GM11168 (cell line): ENCODE results near the gene ONECUT2.

Experiments used
- in situ Hi-C: fragments of 300-500 bp; cut with MboI; formaldehyde crosslinking; loops from one replicate; pipeline ENCODE4 v1.12.0; 2022; ENCODE audit warnings: low sequenced_read_pairs; ENCODE audit not compliant: unreplicated experiment

ONECUT2 gene

DNA sequence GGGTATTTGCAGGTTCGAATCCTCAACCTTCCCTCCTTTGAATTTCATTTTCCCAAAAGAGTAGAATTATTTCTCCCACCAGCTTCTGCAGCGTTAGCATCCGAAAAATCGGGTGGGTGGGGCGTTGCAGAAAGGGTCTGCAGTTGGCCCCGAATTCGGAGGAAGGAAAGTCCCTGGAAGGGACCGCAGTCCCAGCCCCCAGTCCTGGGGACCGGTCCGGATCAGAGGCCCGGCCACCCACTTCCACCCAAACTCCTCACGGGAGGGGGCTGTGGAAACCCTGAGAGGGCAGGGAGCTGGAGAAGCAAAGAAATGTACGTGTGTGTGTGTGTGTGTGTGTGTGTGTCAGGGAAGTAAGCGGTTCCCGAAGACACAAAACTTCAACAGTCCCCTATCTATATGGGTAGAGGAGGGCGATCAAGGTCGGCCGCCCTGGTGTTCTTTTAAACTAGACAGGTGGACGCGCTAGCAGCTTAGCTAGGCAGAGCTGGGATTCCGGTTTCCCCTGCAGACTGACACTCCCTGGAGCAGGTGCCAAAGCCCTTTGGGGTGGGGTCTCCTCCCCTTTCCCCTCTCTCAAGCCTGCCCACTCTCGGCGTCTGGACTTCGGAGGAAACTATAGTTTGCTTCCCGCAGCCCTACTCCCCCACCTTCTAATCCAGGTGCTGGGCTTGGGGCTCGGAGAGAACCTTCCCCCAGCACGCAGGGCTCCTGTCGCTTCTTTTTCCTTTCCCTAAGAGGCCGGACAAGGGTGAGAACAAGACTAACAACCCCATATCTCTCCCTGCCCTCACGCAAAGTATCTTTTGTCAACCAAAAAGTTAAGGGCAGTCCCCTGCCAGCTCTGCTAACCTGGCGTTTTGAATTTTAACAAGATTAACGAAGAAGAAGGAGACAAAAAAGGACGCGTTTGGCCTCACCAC is 4.8 kb upstream of the ONECUT2 start:
- in situ Hi-C loops, result loop anchor here (25.0 kb wide), 1 partner anchor 568 kb away; no protein-coding TSS in a partner anchor

GRCh38 chr18:57431002-57431382 is 4.2 kb upstream of the ONECUT2 start:
- in situ Hi-C loops, result loop anchor here (25.0 kb wide), 1 partner anchor 569 kb away; no protein-coding TSS in a partner anchor

DNA sequence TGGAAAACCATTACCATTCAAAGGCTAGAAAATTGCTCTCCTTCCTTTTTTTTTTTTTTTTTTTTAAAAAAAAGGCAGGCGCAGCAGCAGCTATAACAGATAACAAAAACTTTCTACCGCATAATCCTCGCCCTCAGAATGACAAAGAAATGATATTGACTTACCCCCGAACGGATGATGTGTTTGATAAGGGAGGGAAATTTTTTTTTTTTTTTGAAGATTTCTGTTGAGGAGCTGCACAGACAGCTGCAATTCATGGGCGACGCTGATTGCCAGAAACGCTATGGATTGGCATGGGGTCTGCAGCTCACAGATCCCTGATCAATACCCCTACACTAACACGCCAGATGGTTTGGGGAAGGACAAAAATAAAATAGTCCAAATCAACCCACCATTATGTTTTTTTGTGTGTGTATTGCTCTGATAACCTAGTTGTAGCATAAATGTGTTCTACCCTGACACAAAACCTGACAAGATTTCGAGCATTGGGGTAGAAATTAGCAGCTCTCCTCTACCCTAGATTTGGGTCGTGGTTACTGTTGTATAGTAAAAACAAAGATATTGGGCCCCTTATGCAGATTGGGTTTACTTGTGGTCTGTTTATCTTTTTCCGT is 3.6 kb upstream of the ONECUT2 start:
- in situ Hi-C loops, result loop anchor here (25.0 kb wide), 1 partner anchor 569 kb away; no protein-coding TSS in a partner anchor

DNA sequence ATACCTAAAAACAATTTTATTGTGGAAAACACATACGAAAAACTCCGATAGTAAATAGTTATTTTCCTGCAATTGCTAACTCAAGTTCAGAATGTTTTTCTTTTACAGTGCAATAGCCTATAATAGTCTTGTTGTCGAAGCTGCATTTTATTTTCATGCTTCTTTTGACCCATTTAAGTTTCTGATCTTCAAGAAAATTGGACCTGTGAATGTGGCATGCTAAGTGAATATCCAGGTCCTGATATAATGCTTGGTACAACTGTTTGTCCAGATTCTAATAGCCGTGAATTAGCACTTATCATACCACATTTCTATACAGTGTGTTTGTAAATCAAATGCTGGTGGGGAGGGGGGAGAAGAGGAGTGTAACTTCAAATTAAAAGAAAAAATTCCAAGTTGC is 3.0 kb upstream of the ONECUT2 start:
- in situ Hi-C loops, result loop anchor here (25.0 kb wide), 1 partner anchor 570 kb away; no protein-coding TSS in a partner anchor

DNA sequence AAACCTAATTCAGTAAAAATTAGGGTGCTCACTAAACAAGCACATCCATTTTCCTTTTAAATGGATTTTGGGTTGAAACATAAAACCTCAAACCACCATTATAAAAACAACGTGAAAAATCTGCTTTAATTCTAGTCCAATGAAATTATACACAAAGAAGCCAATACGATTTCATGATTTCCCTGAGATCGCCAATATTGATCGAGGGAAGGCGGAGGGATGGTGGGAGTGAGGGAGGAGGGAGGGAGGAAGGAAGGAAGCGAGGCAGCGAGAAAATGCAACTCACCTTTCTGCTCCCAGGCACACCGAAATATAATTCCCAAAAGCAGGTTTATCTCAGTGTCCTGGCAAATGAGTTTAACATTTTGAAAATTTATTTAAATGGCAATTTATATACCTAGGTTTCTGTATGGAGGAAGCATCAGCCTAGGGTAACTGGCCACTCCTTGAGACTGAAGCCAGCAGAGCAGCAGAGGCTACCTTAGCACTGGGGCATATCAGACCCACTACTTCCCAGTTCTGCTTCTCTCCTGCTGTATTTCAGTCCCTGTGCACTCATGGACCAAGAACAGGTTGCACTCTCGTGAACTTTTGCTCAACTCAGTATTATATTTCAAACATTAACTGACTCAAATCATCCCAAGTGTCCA is 2.3 kb upstream of the ONECUT2 start:
- in situ Hi-C loops, result loop anchor here (25.0 kb wide), 1 partner anchor 571 kb away; no protein-coding TSS in a partner anchor

DNA sequence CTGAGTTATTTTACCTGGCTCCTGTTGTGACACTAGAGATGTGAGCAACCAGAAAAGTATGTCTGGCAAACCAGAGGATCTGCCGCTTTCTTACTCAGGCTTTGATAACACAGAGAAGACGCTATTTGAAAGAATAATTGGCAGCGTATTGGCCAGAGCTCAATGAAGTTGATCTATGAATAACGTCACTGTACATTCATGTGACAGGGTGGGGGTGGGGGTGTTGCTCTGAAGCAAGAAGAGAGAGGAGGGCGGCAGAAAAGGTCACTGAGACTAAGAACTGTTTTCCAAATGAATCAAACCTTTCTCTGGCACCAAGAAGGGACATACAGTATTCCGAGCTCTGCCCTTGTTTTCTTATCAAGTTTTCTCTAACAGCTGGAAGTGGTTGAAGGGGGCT is 1.7 kb upstream of the ONECUT2 start:
- in situ Hi-C loops, result loop anchor here (25.0 kb wide), 1 partner anchor 571 kb away; no protein-coding TSS in a partner anchor

GRCh38 chr18:57433934-57434535 is 1.1 kb upstream of the ONECUT2 start:
- in situ Hi-C loops, result loop anchor here (25.0 kb wide), 1 partner anchor 572 kb away; no protein-coding TSS in a partner anchor

DNA sequence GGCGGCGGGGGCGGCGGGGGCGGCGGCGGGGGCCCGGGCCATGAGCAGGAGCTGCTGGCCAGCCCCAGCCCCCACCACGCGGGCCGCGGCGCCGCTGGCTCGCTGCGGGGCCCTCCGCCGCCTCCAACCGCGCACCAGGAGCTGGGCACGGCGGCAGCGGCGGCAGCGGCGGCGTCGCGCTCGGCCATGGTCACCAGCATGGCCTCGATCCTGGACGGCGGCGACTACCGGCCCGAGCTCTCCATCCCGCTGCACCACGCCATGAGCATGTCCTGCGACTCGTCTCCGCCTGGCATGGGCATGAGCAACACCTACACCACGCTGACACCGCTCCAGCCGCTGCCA is 644 bp downstream of the ONECUT2 start:
- in situ Hi-C loops, result loop anchor here (25.0 kb wide), 1 partner anchor 574 kb away; no protein-coding TSS in a partner anchor

DNA sequence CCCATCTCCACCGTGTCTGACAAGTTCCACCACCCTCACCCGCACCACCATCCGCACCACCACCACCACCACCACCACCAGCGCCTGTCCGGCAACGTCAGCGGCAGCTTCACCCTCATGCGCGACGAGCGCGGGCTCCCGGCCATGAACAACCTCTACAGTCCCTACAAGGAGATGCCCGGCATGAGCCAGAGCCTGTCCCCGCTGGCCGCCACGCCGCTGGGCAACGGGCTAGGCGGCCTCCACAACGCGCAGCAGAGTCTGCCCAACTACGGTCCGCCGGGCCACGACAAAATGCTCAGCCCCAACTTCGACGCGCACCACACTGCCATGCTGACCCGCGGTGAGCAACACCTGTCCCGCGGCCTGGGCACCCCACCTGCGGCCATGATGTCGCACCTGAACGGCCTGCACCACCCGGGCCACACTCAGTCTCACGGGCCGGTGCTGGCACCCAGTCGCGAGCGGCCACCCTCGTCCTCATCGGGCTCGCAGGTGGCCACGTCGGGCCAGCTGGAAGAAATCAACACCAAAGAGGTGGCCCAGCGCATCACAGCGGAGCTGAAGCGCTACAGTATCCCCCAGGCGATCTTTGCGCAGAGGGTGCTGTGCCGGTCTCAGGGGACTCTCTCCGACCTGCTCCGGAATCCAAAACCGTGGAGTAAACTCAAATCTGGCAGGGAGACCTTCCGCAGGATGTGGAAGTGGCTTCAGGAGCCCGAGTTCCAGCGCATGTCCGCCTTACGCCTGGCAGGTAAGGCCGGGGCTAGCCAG is 1.2 kb downstream of the ONECUT2 start:
- in situ Hi-C loops, result loop anchor here (25.0 kb wide), 1 partner anchor 574 kb away; no protein-coding TSS in a partner anchor

DNA sequence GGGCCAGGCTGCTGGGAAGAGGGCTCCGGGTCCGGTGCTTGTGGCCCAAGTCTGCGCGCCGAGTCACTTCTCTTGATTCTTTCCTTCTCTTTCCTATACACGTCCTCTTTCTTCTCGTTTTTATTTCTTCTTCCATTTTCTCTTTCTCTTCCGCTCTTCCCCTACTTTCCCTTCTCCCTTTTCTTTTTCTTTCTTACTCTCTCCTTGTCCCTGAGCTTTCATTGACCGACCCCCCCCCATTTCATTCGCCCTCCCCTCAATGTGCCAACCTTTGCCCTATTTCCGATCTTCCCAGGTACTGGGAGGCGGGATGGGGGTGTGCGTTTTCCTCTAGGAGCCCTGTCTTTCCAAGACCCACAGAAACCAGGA is 1.8 kb downstream of the ONECUT2 start:
- in situ Hi-C loops, result loop anchor here (25.0 kb wide), 1 partner anchor 575 kb away; no protein-coding TSS in a partner anchor

DNA sequence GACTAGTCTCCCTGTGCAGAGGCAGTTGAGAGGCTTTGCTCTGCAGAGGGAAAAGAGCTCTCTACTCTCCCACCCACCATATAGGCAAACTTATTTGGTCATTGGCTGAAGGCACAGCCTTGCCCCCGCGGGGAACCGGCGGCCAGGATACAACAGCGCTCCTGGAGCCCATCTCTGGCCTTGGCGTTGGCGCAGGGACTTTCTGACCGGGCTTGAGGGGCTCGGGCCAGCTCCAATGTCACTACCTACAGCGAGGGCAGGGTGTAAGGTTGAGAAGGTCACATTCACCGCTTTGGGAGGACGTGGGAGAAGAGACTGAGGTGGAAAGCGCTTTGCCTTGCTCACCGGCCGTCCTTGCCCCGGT is 2.2 kb downstream of the ONECUT2 start:
- in situ Hi-C loops, result loop anchor here (25.0 kb wide), 1 partner anchor 575 kb away; no protein-coding TSS in a partner anchor

DNA sequence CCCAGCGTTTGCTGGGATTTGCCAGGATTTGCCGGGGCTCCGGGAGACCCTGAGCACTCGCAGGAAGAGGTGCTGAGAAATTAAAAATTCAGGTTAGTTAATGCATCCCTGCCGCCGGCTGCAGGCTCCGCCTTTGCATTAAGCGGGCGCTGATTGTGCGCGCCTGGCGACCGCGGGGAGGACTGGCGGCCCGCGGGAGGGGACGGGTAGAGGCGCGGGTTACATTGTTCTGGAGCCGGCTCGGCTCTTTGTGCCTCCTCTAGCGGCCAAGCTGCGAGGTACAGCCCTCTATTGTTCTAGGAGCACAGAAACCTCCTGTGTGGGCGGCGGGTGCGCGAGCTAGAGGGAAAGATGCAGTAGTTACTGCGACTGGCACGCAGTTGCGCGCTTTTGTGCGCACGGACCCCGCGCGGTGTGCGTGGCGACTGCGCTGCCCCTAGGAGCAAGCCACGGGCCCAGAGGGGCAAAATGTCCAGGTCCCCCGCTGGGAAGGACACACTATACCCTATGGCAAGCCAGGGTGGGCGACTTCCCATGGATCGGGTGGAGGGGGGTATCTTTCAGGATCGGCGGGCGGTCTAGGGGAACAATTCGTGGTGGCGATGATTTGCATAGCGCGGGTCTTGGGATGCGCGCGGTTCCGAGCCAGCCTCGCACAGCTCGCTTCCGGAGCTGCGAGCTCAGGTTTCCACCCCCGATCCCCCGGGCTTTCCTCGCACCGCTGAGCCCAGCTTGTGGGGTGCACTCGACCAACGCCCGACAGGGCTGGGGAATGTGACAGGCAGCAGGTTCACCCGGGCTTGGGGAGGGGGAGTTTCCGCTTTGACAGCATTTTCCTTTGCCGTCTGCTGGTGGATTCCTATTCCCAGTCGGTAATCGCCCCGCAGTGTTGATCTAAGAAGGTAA is 2.8 kb downstream of the ONECUT2 start:
- in situ Hi-C loops, result loop anchor here (25.0 kb wide), 1 partner anchor 576 kb away; no protein-coding TSS in a partner anchor

DNA sequence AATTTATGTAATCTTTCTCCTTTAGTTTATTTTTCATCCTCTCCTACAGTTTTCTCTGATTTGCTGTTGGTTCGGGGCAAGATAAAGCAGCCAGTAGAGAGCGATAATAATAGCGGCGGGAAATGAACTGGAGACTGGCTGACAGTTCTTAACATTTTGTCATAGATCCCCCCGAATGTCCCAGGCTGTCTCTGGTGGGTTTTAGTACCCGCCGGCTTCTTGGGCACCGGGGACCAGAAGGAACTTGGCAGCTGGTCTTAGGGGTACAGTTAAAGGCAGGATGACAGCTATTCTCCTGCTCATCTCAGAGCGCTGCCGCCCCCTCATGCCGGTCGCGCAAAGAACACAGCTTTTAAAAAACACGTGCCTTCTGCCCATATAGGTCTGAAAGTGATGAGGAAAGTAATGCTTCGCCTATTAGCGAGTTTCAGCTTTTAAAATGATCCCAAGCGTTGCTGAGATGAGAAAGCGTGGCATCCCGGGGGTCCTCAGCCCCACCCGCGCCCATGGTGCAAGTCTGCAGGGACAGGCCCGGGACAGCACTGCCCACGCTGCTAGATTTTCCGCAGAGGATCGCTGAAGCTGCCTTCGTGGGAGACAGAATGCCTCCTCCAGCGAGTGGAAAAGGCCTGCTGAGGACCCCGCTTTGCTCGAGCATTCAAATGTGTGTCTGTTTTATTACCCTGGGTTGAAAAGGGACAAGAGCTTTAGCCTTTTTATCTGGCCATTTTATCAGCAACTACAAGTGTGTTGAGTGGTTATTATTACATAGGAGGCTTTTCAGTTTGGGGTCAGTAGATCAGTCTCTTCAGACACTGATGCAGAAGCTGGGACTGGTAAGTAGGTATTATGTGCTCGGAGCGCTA is 3.8 kb downstream of the ONECUT2 start:
- in situ Hi-C loops, result loop anchor here (25.0 kb wide), 1 partner anchor 577 kb away; no protein-coding TSS in a partner anchor

DNA sequence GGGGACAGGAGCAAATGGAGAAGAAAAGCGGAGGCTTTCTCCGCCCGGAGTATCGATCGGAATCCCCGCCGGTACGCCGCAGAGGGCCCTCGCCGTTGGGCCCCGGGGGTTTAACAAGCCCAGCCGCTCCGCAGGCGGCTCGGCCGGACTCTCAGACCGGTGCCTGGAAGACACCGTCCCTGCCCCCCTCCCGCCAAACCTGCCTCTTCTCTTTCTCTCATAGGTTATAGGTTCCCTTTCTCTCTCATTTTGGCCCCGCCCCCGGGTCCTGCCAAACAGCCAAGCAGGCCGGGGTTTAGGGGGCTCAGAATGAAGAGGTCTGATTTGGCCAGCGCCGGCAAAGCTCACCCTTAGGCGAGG is 4.4 kb downstream of the ONECUT2 start:
- in situ Hi-C loops, result loop anchor here (25.0 kb wide), 1 partner anchor 577 kb away; no protein-coding TSS in a partner anchor

DNA sequence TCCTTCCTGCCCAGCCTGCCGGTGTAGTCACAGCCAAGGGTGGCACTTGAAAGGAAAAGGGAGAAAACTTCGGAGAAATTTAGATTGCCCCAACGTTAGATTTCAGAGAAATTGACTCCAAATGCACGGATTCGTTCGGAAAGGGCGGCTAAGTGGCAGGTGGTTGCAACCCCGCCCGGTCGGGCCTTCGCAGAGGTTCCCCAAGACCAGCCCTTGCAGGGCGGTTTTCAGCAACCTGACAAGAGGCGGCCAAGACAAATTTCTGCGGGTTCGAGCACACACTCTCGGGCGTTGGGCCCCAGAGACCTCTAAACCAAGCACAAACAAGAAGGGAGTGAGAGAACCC is 4.8 kb downstream of the ONECUT2 start:
- in situ Hi-C loops, result loop anchor here (25.0 kb wide), 1 partner anchor 578 kb away; no protein-coding TSS in a partner anchor

DNA sequence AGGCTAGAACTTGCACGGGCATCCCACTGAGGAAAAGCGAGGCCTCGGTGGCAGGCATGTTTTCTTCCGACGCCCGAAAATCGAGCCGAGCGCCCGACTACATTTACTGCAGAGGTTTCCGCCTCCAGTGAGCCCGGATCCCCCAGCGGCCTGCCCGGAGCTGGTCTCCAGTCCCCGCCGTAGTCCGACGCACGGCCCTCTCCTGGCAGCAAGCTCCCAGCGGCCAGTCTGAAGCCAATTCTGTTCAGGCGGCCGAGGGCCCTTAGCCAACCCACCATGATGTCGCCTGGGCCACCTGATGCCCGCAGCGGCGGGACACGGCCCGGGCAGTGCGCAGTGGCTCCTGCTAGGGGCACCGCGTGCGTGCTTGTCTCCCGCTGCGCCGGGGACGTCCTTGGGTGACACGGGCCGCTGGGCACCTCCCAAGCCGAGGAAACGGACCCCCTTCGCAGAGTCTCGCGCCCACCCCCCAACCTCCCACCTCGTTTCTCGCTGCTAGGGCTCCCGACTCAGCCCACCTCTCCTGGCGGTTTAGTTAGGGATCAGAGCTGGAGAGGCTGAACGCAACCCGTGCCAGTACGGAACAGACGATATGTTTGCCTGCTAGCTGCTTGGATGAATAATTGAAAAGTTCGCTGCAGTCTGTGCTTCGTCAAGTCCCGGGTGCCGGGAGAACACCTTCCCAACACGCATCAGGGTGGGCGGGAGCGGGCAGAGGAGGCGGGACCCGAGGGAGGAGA is 5.3 kb downstream of the ONECUT2 start:
- in situ Hi-C loops, result loop anchor here (25.0 kb wide), 1 partner anchor 578 kb away; no protein-coding TSS in a partner anchor
